ENCODE measurements around the gene MPZL2.

- TF ChIP-seq CTCF (IDR thresholded peaks at IDR 0.05) (no peak), POLR2AphosphoS5 (IDR thresholded peaks at IDR 0.05; ENCODE audit: low read depth, low read length) (no peak), SIN3A (IDR thresholded peaks at IDR 0.05; ENCODE audit: borderline replicate concordance, insufficient read depth, low read depth, low read length) (no peak), REST (IDR thresholded peaks at IDR 0.05; ENCODE audit: insufficient read depth in 1 of 2, low read depth in 2 of 2, low read length in 1 of 2) (no peak), TCF7L2 (IDR thresholded peaks at IDR 0.05; ENCODE audit: low read depth, low read length) (no peak)
Measured at GRCh38 chr11:118215262-118215661, 48.8 kb downstream of the MPZL2 start.

Data from Panc1 (cell line).